Uterus (tissue), 4 donors: ENCODE results near the gene RAP1A. TPM values are rescaled to one million over a fixed set of nuclear protein-coding genes. Genes with fewer than 3 reads are reported as not detected.

Experiments
- DNase-seq, 2 donors: peaks; one replicate each; pipeline ENCODE4 v3.0.0-alpha.2; 2019 to 2020
- H3K27ac ChIP-seq, 2 donors: fragments of 200-600 bp; sonication (generic); 1 replicate in 1 of 2; 2 replicates in 1 of 2; pipeline ENCODE4 v1.5.1; 2016 to 2018
- H3K27me3 ChIP-seq, 2 donors: fragments of 200-600 bp; sonication (generic); one replicate each; pipeline ENCODE4 v1.5.1; 2018 to 2019; ENCODE audit warnings: control low read depth in 1 of 2
- H3K36me3 ChIP-seq, 2 donors: fragments of 200-600 bp; sonication (generic); one replicate each; pipeline ENCODE4 v1.5.1; 2019; ENCODE audit warnings: control low read depth in 1 of 2
- H3K4me1 ChIP-seq, 2 donors: fragments of 200-600 bp; sonication (generic); one replicate each; pipeline ENCODE4 v1.5.1; 2018 to 2019; ENCODE audit warnings: control low read depth in 1 of 2
- H3K4me3 ChIP-seq, 2 donors: fragments of 200-600 bp; sonication (generic); 1 replicate in 1 of 2; 2 replicates in 1 of 2; pipeline ENCODE4 v1.5.1; 2018 to 2019; ENCODE audit warnings: mild to moderate bottlenecking in 1 of 2
- H3K9me3 ChIP-seq, 2 donors: fragments of 200-600 bp; sonication (generic); one replicate each; pipeline ENCODE4 v1.5.1; 2019; ENCODE audit warnings: control low read depth in 1 of 2
- POLR2A ChIP-seq, 2 donors: fragments of 450-650 bp; IDR thresholded peaks; one replicate each; pipeline ENCODE4 v1.6.1; 2016; ENCODE audit warnings: antibody characterized with exemption in 2 of 2, mild to moderate bottlenecking in 1 of 2, moderate library complexity in 1 of 2
- intact Hi-C: fragments of 100-400 bp; cut with DNase I; formaldehyde crosslinking; loops from one replicate; pipeline ENCODE4 v1.15.1; 2023; ENCODE audit warnings: low total_unique reads
- total RNA-seq, 4 donors: library from RNA; depleted of rRNA in 3 of 4; stranded (reverse); fragments of >200 nt in 3 of 4; gene quantifications; one replicate each; pipeline versions ENCODE4 v1.1.0 to v1.2.4, GENCODE V29; 2014 to 2023
- TF ChIP-seq, protein P1 (sequence below), 4 experiments: fragments of 200-600 bp in 2 of 4; fragments of 450-650 bp in 2 of 4; sonication (generic) in 2 of 4; IDR thresholded peaks; one replicate each; pipeline ENCODE4 v1.5.1; 2016 to 2019; ENCODE audit warnings: antibody characterized with exemption in 4 of 4, mild to moderate bottlenecking in 2 of 4, moderate library complexity in 1 of 4
- donor health status: DM: yes; HTN: yes; CAD: no.

RAP1A gene
- total RNA-seq, 4 donors from 2014 or later: 47.6 to 94.8 (median 60.2) TPM

DNA sequence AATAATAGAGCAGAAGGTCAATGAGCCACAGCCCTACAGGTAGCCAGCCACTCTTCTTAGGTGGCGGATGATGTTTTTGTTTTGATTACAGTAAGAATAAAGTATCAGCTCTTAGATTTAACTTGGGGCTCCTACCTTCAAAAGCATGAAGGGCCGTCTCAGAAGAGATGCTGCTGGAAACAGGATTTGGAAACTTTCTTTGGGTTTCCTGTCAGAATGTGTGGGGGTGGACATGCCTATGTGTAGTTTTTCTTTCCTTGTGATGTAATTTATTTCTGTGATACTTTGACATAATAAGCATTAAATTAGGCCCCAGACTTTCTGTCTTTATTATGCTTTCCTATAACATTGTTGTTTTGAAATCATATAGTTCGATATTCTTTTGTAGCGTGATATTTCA lies 1.5 kb downstream of the RAP1A start:
- H3K4me1 ChIP-seq: peaks cover 0 to 7% of the 10 kb centered on the region in 2 donors
- no peaks in the 10 kb centered on the region for H3K27me3 ChIP-seq
- no peaks in the 10 kb centered on the region for H3K9me3 ChIP-seq
- DNase-seq: no peak
- intact Hi-C loops: no loop called here
- no peak for TF ChIP-seq POLR2A (IDR thresholded peaks at IDR 0.05)
- TF ChIP-seq, protein P1, sequence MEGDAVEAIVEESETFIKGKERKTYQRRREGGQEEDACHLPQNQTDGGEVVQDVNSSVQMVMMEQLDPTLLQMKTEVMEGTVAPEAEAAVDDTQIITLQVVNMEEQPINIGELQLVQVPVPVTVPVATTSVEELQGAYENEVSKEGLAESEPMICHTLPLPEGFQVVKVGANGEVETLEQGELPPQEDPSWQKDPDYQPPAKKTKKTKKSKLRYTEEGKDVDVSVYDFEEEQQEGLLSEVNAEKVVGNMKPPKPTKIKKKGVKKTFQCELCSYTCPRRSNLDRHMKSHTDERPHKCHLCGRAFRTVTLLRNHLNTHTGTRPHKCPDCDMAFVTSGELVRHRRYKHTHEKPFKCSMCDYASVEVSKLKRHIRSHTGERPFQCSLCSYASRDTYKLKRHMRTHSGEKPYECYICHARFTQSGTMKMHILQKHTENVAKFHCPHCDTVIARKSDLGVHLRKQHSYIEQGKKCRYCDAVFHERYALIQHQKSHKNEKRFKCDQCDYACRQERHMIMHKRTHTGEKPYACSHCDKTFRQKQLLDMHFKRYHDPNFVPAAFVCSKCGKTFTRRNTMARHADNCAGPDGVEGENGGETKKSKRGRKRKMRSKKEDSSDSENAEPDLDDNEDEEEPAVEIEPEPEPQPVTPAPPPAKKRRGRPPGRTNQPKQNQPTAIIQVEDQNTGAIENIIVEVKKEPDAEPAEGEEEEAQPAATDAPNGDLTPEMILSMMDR (IDR thresholded peaks at IDR 0.05): no peak
- no peaks in the 10 kb centered on the region for H3K36me3 ChIP-seq
- H3K4me3 ChIP-seq: peak overlapping the region; percentile 80 to 85
- H3K27ac ChIP-seq: peak overlapping the region; percentile 98

DNA sequence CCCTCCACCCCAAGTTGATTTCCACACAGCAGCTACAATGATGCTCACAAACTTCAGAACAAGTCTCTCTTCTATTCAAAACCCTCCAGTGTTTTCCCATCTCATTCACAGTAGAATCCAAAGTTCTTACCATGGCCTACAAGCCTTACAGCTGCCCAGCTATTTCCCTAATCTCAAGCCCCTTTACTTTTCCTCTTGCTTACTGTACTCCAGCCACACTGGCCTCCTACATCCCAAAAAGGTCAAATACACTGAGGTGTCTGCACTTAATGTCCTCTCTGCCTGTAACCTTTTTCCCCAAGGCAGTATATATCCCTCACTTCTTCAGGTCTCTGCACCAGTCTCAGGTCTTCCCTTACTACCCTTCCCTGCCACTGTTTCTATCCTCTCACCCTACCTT lies 2.6 kb downstream of the RAP1A start:
- TF ChIP-seq, protein P1 (IDR thresholded peaks at IDR 0.05): no peak
- no peak for TF ChIP-seq POLR2A (IDR thresholded peaks at IDR 0.05)
- no peaks in the 10 kb centered on the region for H3K9me3 ChIP-seq
- H3K27me3 ChIP-seq: no peaks in the 10 kb centered on the region
- H3K36me3 ChIP-seq: no peaks in the 10 kb centered on the region
- intact Hi-C loops: no loop called here
- H3K27ac ChIP-seq: peak overlapping the region; percentile 21 to 98
- no peak for DNase-seq
- H3K4me3 ChIP-seq: no peak overlapping the region
- peaks cover 0 to 7% of the 10 kb centered on the region in 2 donors for H3K4me1 ChIP-seq

GRCh38 chr1:111624382-111624781 lies 4.8 kb downstream of the RAP1A start:
- Histone ChIP-seq H3K4me3 (no peak overlapping the region), H3K4me1 (peaks cover 0 to 7% of the 10 kb centered on the region in 2 donors), H3K9me3 (no peaks in the 10 kb centered on the region), H3K27me3 (no peaks in the 10 kb centered on the region), H3K27ac (peak overlapping the region in 1 of 2 donors; percentile 10), H3K36me3 (no peaks in the 10 kb centered on the region)
- DNase-seq: no peak
- intact Hi-C loops: no loop called here
- TF ChIP-seq POLR2A (IDR thresholded peaks at IDR 0.05): no peak
- TF ChIP-seq, protein P1 (IDR thresholded peaks at IDR 0.05): no peak

DNA sequence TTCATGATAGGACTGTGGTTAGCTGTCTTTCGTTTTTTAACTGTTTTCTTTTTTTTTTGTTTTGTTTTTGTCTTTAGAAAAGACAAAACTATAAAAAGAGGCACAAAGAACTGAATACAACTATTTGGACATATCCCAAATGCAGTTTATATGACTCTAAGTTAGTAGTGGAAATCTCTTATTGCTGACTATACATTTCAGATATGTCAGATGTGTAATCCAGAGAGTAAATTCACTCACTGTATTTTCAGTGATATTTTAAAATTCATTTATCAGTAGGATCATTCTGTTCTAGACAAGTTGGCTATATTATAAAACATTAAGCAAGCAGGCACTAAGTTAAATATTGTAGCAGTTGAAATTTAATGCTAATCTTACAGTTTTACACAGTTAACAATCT lies 5.7 kb downstream of the RAP1A start:
- intact Hi-C loops: no loop called here
- TF ChIP-seq, protein P1 (IDR thresholded peaks at IDR 0.05): no peak
- TF ChIP-seq POLR2A (IDR thresholded peaks at IDR 0.05): no peak
- H3K27ac ChIP-seq: peak overlapping the region in 1 of 2 donors; percentile 12
- H3K27me3 ChIP-seq: no peaks in the 10 kb centered on the region
- H3K36me3 ChIP-seq: no peaks in the 10 kb centered on the region
- H3K4me1 ChIP-seq: peaks cover 0 to 7% of the 10 kb centered on the region in 2 donors
- no peak for DNase-seq
- no peaks in the 10 kb centered on the region for H3K9me3 ChIP-seq
- no peak overlapping the region for H3K4me3 ChIP-seq

GRCh38 chr1:111628153-111628552 lies 8.6 kb downstream of the RAP1A start:
- intact Hi-C loops: no loop called here
- TF ChIP-seq, protein P1 (IDR thresholded peaks at IDR 0.05): no peak
- TF ChIP-seq POLR2A (IDR thresholded peaks at IDR 0.05): no peak
- Histone ChIP-seq H3K4me3 (no peak overlapping the region), H3K27me3 (no peaks in the 10 kb centered on the region), H3K4me1 (peaks cover 0 to 7% of the 10 kb centered on the region in 2 donors), H3K27ac (no peak overlapping the region), H3K36me3 (no peaks in the 10 kb centered on the region), H3K9me3 (no peaks in the 10 kb centered on the region)
- no peak for DNase-seq
